Stimulated activated effector memory CD8-positive, alpha-beta T cell treated with anti-CD3 and anti-CD28 coated beads, Interleukin-12 subunit alpha, Interleukin-12 subunit beta, amount 100 ng/mL, for 72 hours (primary cell): ENCODE results near the gene SNRPF.

ENCODE experiments used
- ATAC-seq: fragments of 150-1000 bp; cut with Tn5 transposase; 2 replicates; pipeline ENCODE4 v1.10.0; 2021
- DNase-seq, 2 donors: peaks; one replicate each; pipeline ENCODE4 v3.0.0; 2021 to 2022; ENCODE audit warnings: low spot score in 2 of 2
- H3K27ac Mint-ChIP-seq: one replicate; pipeline ENCODE4 v1.8.0; 2022; ENCODE audit warnings: mild to moderate bottlenecking, mixed read lengths
- H3K36me3 Mint-ChIP-seq: one replicate; pipeline ENCODE4 v1.8.0; 2022; ENCODE audit warnings: mild to moderate bottlenecking, mixed read lengths
- H3K4me1 Mint-ChIP-seq: one replicate; pipeline ENCODE4 v1.8.0; 2022; ENCODE audit warnings: mixed read lengths
- H3K4me3 Mint-ChIP-seq: one replicate; pipeline ENCODE4 v1.8.0; 2022; ENCODE audit warnings: mild to moderate bottlenecking, mixed read lengths
- H3K9me3 Mint-ChIP-seq: one replicate; pipeline ENCODE4 v1.8.0; 2022; ENCODE audit warnings: mixed read lengths

SNRPF gene

GRCh38 chr12:95848575-95849388 is 10.0 kb upstream of the SNRPF start:
- H3K9me3 Mint-ChIP-seq = no peaks in the 10 kb centered on the region
- H3K4me1 Mint-ChIP-seq = peaks cover 18% of the 10 kb centered on the region
- ATAC-seq (no peak), DNase-seq (no peak)
- no peak overlapping the region for H3K4me3 Mint-ChIP-seq
- no peak overlapping the region for H3K27ac Mint-ChIP-seq
- H3K36me3 Mint-ChIP-seq = no peaks in the 10 kb centered on the region

- no peak for ATAC-seq
- no peaks in the 10 kb centered on the region for H3K9me3 Mint-ChIP-seq
- no peaks in the 10 kb centered on the region for H3K36me3 Mint-ChIP-seq
- DNase-seq = no peak
- H3K4me3 Mint-ChIP-seq = no peak overlapping the region
- H3K27ac Mint-ChIP-seq = no peak overlapping the region
- H3K4me1 Mint-ChIP-seq = peaks cover 18% of the 10 kb centered on the region
Measured at GRCh38 chr12:95851606-95852005, 7.1 kb upstream of the SNRPF start.

- no peak overlapping the region for H3K4me3 Mint-ChIP-seq
- peak overlapping the region; percentile 3 for H3K27ac Mint-ChIP-seq
Measured at GRCh38 chr12:95852133-95852532, 6.6 kb upstream of the SNRPF start.

GRCh38 chr12:95857156-95857555 is 1.6 kb upstream of the SNRPF start:
- Mint-ChIP-seq H3K4me1 (peaks cover 5% of the 10 kb centered on the region), H3K9me3 (no peaks in the 10 kb centered on the region), H3K36me3 (peaks cover 19% of the 10 kb centered on the region), H3K27ac (no peak overlapping the region), H3K4me3 (no peak overlapping the region)
- ATAC-seq = no peak
- DNase-seq = no peak

More at GRCh38 chr12:95852133-95852532, 6.6 kb upstream of the SNRPF start:
- no peak for DNase-seq
- Mint-ChIP-seq H3K36me3 (no peaks in the 10 kb centered on the region), H3K9me3 (no peaks in the 10 kb centered on the region), H3K4me1 (peaks cover 18% of the 10 kb centered on the region)
- ATAC-seq = no peak

GRCh38 chr12:95857799-95858198 is 953 bp upstream of the SNRPF start:
- H3K27ac Mint-ChIP-seq = no peak overlapping the region
- no peak for DNase-seq
- H3K36me3 Mint-ChIP-seq = peaks cover 25% of the 10 kb centered on the region
- H3K4me3 Mint-ChIP-seq = no peak overlapping the region
- H3K4me1 Mint-ChIP-seq = no peaks in the 10 kb centered on the region
- H3K9me3 Mint-ChIP-seq = no peaks in the 10 kb centered on the region
- no peak for ATAC-seq

GRCh38 chr12:95859344-95859816 is 628 bp downstream of the SNRPF start:
- peaks cover 8% of the 10 kb centered on the region for H3K4me1 Mint-ChIP-seq
- H3K9me3 Mint-ChIP-seq = no peaks in the 10 kb centered on the region
- peaks cover 41% of the 10 kb centered on the region for H3K36me3 Mint-ChIP-seq
- ATAC-seq (peak; percentile 47), DNase-seq (peak in 1 of 2 donors; percentile 63)
- no peak overlapping the region for H3K4me3 Mint-ChIP-seq
- H3K27ac Mint-ChIP-seq = no peak overlapping the region

GRCh38 chr12:95859947-95860850 is 1.4 kb downstream of the SNRPF start:
- H3K9me3 Mint-ChIP-seq = no peaks in the 10 kb centered on the region
- no peak for DNase-seq
- no peak overlapping the region for H3K4me3 Mint-ChIP-seq
- H3K4me1 Mint-ChIP-seq = peaks cover 8% of the 10 kb centered on the region
- ATAC-seq = no peak
- H3K27ac Mint-ChIP-seq = no peak overlapping the region
- peaks cover 49% of the 10 kb centered on the region for H3K36me3 Mint-ChIP-seq

- Mint-ChIP-seq H3K36me3 (peaks cover 67% of the 10 kb centered on the region), H3K9me3 (no peaks in the 10 kb centered on the region), H3K4me1 (peaks cover 8% of the 10 kb centered on the region), H3K4me3 (no peak overlapping the region), H3K27ac (no peak overlapping the region)
- ATAC-seq (no peak), DNase-seq (no peak)
Measured at GRCh38 chr12:95862038-95862437, 3.3 kb downstream of the SNRPF start.

- peaks cover 80% of the 10 kb centered on the region for H3K36me3 Mint-ChIP-seq
- DNase-seq = no peak
- ATAC-seq = no peak
- H3K4me3 Mint-ChIP-seq = no peak overlapping the region
- no peaks in the 10 kb centered on the region for H3K9me3 Mint-ChIP-seq
- H3K4me1 Mint-ChIP-seq = peaks cover 8% of the 10 kb centered on the region
- H3K27ac Mint-ChIP-seq = peak overlapping the region; percentile 62
Measured at GRCh38 chr12:95863337-95863736, 4.6 kb downstream of the SNRPF start.

- no peak for DNase-seq
- Mint-ChIP-seq H3K27ac (no peak overlapping the region), H3K4me3 (no peak overlapping the region), H3K9me3 (no peaks in the 10 kb centered on the region), H3K4me1 (no peaks in the 10 kb centered on the region), H3K36me3 (peaks cover 62% of the 10 kb centered on the region)
- ATAC-seq = no peak
Measured at GRCh38 chr12:95870897-95871296, 12.1 kb downstream of the SNRPF start.

GRCh38 chr12:95874452-95874851 is 15.7 kb downstream of the SNRPF start:
- H3K4me1 Mint-ChIP-seq = no peaks in the 10 kb centered on the region
- DNase-seq (no peak), ATAC-seq (no peak)
- no peak overlapping the region for H3K27ac Mint-ChIP-seq
- no peaks in the 10 kb centered on the region for H3K9me3 Mint-ChIP-seq
- H3K36me3 Mint-ChIP-seq = peaks cover 27% of the 10 kb centered on the region
- no peak overlapping the region for H3K4me3 Mint-ChIP-seq

GRCh38 chr12:95877622-95878021 is 18.9 kb downstream of the SNRPF start:
- Mint-ChIP-seq H3K27ac (no peak overlapping the region), H3K4me1 (no peaks in the 10 kb centered on the region), H3K9me3 (no peaks in the 10 kb centered on the region), H3K4me3 (no peak overlapping the region), H3K36me3 (peaks cover 13% of the 10 kb centered on the region)
- ATAC-seq = no peak
- no peak for DNase-seq

- H3K4me1 Mint-ChIP-seq = no peaks in the 10 kb centered on the region
- DNase-seq (no peak), ATAC-seq (no peak)
- H3K36me3 Mint-ChIP-seq = no peaks in the 10 kb centered on the region
- H3K4me3 Mint-ChIP-seq = no peak overlapping the region
- no peak overlapping the region for H3K27ac Mint-ChIP-seq
- H3K9me3 Mint-ChIP-seq = no peaks in the 10 kb centered on the region
Measured at GRCh38 chr12:95880895-95881294, 22.1 kb downstream of the SNRPF start.

- H3K4me3 Mint-ChIP-seq = no peak overlapping the region
Measured at GRCh38 chr12:95881331-95881955, 22.7 kb downstream of the SNRPF start.

GRCh38 chr12:95882080-95882479 is 23.3 kb downstream of the SNRPF start:
- H3K36me3 Mint-ChIP-seq = no peaks in the 10 kb centered on the region
- no peaks in the 10 kb centered on the region for H3K4me1 Mint-ChIP-seq
- DNase-seq (no peak), ATAC-seq (no peak)
- H3K9me3 Mint-ChIP-seq = no peaks in the 10 kb centered on the region
- H3K4me3 Mint-ChIP-seq = no peak overlapping the region
- H3K27ac Mint-ChIP-seq = no peak overlapping the region

More at GRCh38 chr12:95881331-95881955, 22.7 kb downstream of the SNRPF start:
- DNase-seq (no peak), ATAC-seq (no peak)
- Mint-ChIP-seq H3K4me1 (no peaks in the 10 kb centered on the region), H3K27ac (no peak overlapping the region), H3K9me3 (no peaks in the 10 kb centered on the region), H3K36me3 (no peaks in the 10 kb centered on the region)
